ENCODE data around the gene FAM168B.

FAM168B gene

GRCh38 chr2:131009713-131010475, 83.4 kb downstream of the FAM168B start:
- peaks cover 7% of the 10 kb centered on the region for H3K27me3 Mint-ChIP-seq (ENCODE audit: low read depth, poor library complexity)
- H3K9me3 Mint-ChIP-seq: no peaks in the 10 kb centered on the region
- H3K4me1 Mint-ChIP-seq: peaks cover 9% of the 10 kb centered on the region
- no peak for DNase-seq
- no peak for TF ChIP-seq CTCF (IDR thresholded peaks at IDR 0.05)
- H3K27ac Mint-ChIP-seq: no peak overlapping the region
- H3K36me3 Mint-ChIP-seq (ENCODE audit: low read depth): no peaks in the 10 kb centered on the region
- H3K4me3 Mint-ChIP-seq: no peak overlapping the region

- H3K4me3 Mint-ChIP-seq: no peak overlapping the region
- H3K27ac Mint-ChIP-seq: no peak overlapping the region
- TF ChIP-seq CTCF (IDR thresholded peaks at IDR 0.05): no peak
- H3K36me3 Mint-ChIP-seq (ENCODE audit: low read depth): no peaks in the 10 kb centered on the region
- DNase-seq: no peak
- no peaks in the 10 kb centered on the region for H3K9me3 Mint-ChIP-seq
- H3K27me3 Mint-ChIP-seq (ENCODE audit: low read depth, poor library complexity): peaks cover 9% of the 10 kb centered on the region
- peaks cover 9% of the 10 kb centered on the region for H3K4me1 Mint-ChIP-seq
These were observed 84.3 kb downstream of the FAM168B start for GRCh38 chr2:131008967-131009366.

GRCh38 chr2:131006561-131006960, 86.7 kb downstream of the FAM168B start:
- Mint-ChIP-seq H3K27ac (no peak overlapping the region), H3K36me3 (ENCODE audit: low read depth) (no peaks in the 10 kb centered on the region), H3K4me1 (peaks cover 4% of the 10 kb centered on the region), H3K4me3 (no peak overlapping the region), H3K27me3 (ENCODE audit: low read depth, poor library complexity) (peaks cover 20% of the 10 kb centered on the region), H3K9me3 (no peaks in the 10 kb centered on the region)
- TF ChIP-seq CTCF (IDR thresholded peaks at IDR 0.05): no peak
- DNase-seq: no peak

GRCh38 chr2:131005216-131005935, 87.9 kb downstream of the FAM168B start:
- Mint-ChIP-seq H3K27ac (no peak overlapping the region), H3K36me3 (ENCODE audit: low read depth) (no peaks in the 10 kb centered on the region), H3K4me1 (no peaks in the 10 kb centered on the region), H3K4me3 (no peak overlapping the region), H3K9me3 (no peaks in the 10 kb centered on the region), H3K27me3 (ENCODE audit: low read depth, poor library complexity) (peaks cover 25% of the 10 kb centered on the region)
- DNase-seq: no peak
- TF ChIP-seq CTCF (IDR thresholded peaks at IDR 0.05): no peak

GRCh38 chr2:131004446-131005209, 88.6 kb downstream of the FAM168B start:
- H3K27ac Mint-ChIP-seq: no peak overlapping the region
- no peak for DNase-seq
- no peaks in the 10 kb centered on the region for H3K4me1 Mint-ChIP-seq
- no peaks in the 10 kb centered on the region for H3K9me3 Mint-ChIP-seq
- no peak overlapping the region for H3K4me3 Mint-ChIP-seq
- TF ChIP-seq CTCF (IDR thresholded peaks at IDR 0.05): no peak
- H3K27me3 Mint-ChIP-seq (ENCODE audit: low read depth, poor library complexity): peaks cover 25% of the 10 kb centered on the region
- H3K36me3 Mint-ChIP-seq (ENCODE audit: low read depth): no peaks in the 10 kb centered on the region
